ENCODE data around the gene DNAJB8. TPM values are rescaled to one million over a fixed set of nuclear protein-coding genes. Genes with fewer than 3 reads are reported as not detected.
A peak's percentile ranks its signal among the peaks of the same experiment; 100 is the strongest.

The DNAJB8 gene
- polyA plus RNA-seq, 2 of the 4 experiments (the other 2 are of a cell fraction): not detected

DNA sequence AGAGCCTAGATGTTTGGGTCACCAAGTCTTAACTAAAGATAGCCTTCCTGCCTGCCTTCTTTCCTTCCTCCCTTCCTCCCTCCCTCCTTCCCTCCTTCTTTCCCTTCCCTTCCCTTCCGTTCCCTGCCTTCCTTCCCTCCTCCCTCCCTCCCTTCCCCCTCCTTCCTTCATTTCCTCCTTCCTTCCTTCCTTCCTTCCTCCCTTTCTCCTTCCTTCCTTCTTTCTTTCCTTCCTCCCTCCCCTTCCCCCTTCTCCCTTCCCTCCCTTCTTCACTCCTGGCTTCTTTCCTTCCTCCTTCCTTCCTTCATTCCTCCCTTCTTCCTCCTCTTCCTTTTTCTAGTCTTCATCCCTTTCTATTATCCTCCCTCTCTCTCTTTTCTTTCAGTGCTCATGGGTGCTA is 2.0 kb downstream of the DNAJB8 start (continued):
- no peak for TF ChIP-seq NR3C1 (IDR thresholded peaks at IDR 0.05)

DNA sequence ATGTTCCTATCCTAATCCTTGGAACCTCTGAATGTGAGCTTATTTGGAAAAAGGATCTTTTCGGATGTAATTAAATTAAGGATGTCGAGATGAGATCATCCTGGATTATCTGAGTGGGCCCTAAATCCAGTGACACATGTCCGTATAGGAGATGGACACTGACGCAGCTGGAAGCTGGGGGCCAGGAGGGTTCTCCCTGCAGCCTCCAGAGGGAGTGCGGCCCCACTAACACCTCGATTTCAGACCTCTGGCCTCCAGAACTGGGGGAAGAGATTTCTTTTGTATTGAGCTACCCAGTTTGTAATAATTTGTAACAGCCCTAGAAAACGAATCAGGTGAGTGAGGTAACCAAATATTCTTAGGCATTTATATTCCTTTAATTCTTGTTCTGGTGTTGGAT is 2.5 kb downstream of the DNAJB8 start:
- no peaks in the 10 kb centered on the region for H3K9me3 ChIP-seq
- ChIA-PET POLR2A (no interaction called here), CTCF (no interaction called here)
- no peak for ATAC-seq
- H3K27ac ChIP-seq: no peak overlapping the region
- 42% methylated on average over 7 of the region's 7 CpGs for WGBS (ENCODE audit: missing lambda C conversion rate)
- no peak for TF ChIP-seq NFE2L2 (conservative IDR thresholded peaks at IDR 0.05; ENCODE audit: low read length)
- no peak for TF ChIP-seq ESRRA (IDR thresholded peaks at IDR 0.05; ENCODE audit: borderline replicate concordance, low read length)
- TF ChIP-seq ZNF302 (CRISPR knock-in tag; IDR thresholded peaks at IDR 0.05): no peak
- no peak for TF ChIP-seq HMGXB4 (CRISPR knock-in tag; IDR thresholded peaks at IDR 0.05; ENCODE audit: borderline replicate concordance)
- TF ChIP-seq CTCF (IDR thresholded peaks at IDR 0.05): no peak
- no peak for TF ChIP-seq HOXB13 (CRISPR knock-in tag; IDR thresholded peaks at IDR 0.05; ENCODE audit: low read depth)
- TF ChIP-seq EHMT2 (IDR thresholded peaks at IDR 0.05; ENCODE audit: low read depth): no peak
- TF ChIP-seq EP300 (IDR thresholded peaks at IDR 0.05): no peak
- TF ChIP-seq, protein P1, sequence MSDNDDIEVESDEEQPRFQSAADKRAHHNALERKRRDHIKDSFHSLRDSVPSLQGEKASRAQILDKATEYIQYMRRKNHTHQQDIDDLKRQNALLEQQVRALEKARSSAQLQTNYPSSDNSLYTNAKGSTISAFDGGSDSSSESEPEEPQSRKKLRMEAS (IDR thresholded peaks at IDR 0.05): no peak
- TF ChIP-seq POLR2A (IDR thresholded peaks at IDR 0.05; ENCODE audit: low read length): no peak
- H3K4me3 ChIP-seq: no peak overlapping the region
- no peak for DNase-seq (ENCODE audit: low read depth in 1 of 2, low spot score in 1 of 2)
- no peak overlapping the region for H3K4me2 ChIP-seq
- H3K4me1 ChIP-seq: no peaks in the 10 kb centered on the region
- FAIRE-seq: no peak

GRCh38 chr3:128463771-128464170 is 2.9 kb downstream of the DNAJB8 start:
- 65% methylated on average over 8 of the region's 10 CpGs for WGBS (ENCODE audit: missing lambda C conversion rate)
- no peak overlapping the region for H3K27ac ChIP-seq
- no peak for ATAC-seq
- FAIRE-seq: no peak
- H3K9me3 ChIP-seq: no peaks in the 10 kb centered on the region
- no peaks in the 10 kb centered on the region for H3K4me1 ChIP-seq
- DNase-seq (ENCODE audit: low read depth in 1 of 2, low spot score in 1 of 2): no peak
- ChIA-PET POLR2A (no interaction called here), CTCF (interaction anchor here (1.5 kb wide), 1 partner anchor 39 kb away, joined by 3 read pairs; no protein-coding TSS in a partner anchor)
- no peak for TF ChIP-seq CEBPB (IDR thresholded peaks at IDR 0.05)
- TF ChIP-seq, protein P1 (IDR thresholded peaks at IDR 0.05): no peak
- no peak for TF ChIP-seq CHD2 (IDR thresholded peaks at IDR 0.05; ENCODE audit: low read length, partially characterized antibody)
- TF ChIP-seq MYC (IDR thresholded peaks at IDR 0.05; ENCODE audit: borderline replicate concordance, low read length): no peak
- no peak for TF ChIP-seq KDM5A (IDR thresholded peaks at IDR 0.05)
- no peak for TF ChIP-seq TP53 (CRISPR knock-in tag; IDR thresholded peaks at IDR 0.05)
- H3K4me2 ChIP-seq: no peak overlapping the region
- H3K4me3 ChIP-seq: no peak overlapping the region

DNA sequence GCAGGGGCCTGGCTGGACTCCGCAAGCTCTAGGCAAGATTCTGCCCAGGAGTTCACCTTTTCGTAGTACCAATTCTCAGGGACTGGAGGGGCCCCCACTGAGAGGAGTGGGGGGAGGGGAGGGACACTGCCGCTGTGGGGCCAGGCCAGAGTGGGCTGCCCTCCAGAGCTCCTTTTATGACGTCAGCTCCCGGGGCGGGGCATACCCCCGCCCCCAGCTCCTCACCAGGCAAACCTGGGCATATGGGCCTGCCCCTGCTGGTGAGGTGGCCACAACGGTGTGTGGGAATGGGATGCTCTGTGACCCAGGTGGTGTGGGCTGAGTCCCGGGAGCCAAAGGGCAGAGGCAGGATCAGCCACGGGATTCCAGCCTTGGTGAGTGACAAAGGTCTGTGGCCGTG is 3.3 kb downstream of the DNAJB8 start:
- 80% methylated on average over 1 of the region's 11 CpGs for WGBS (ENCODE audit: missing lambda C conversion rate)
- Histone ChIP-seq H3K4me1 (no peaks in the 10 kb centered on the region), H3K4me2 (no peak overlapping the region), H3K9me3 (no peaks in the 10 kb centered on the region), H3K4me3 (no peak overlapping the region), H3K27ac (no peak overlapping the region)
- no peak for DNase-seq (ENCODE audit: low read depth in 1 of 2, low spot score in 1 of 2)
- POLR2A ChIA-PET: no interaction called here
- CTCF ChIA-PET: interaction anchor here (0.7 to 1.5 kb wide), 3 partner anchors 14 to 155 kb away, joined by 3 read pairs; no protein-coding TSS in a partner anchor
- FAIRE-seq: no peak
- ATAC-seq: 0 out of 6 replicates have a peak, but pooled peaks of 1 of the 2 experiments have one; percentile 17
- TF ChIP-seq NFE2L2 (conservative IDR thresholded peaks at IDR 0.05; ENCODE audit: low read length) (no peak), EP300 (IDR thresholded peaks at IDR 0.05) (no peak), RAD21 (conservative IDR thresholded peaks at IDR 0.05 in 1 of 2, IDR thresholded peaks at IDR 0.05 in 1 of 2) (no peak), HEYL (CRISPR knock-in tag; IDR thresholded peaks at IDR 0.05) (no peak), EHMT2 (IDR thresholded peaks at IDR 0.05; ENCODE audit: low read depth) (no peak), KDM5A (IDR thresholded peaks at IDR 0.05) (no peak), TFCP2L1 (CRISPR knock-in tag; IDR thresholded peaks at IDR 0.05) (no peak), HDAC2 (IDR thresholded peaks at IDR 0.05) (no peak), PHF8 (IDR thresholded peaks at IDR 0.05; ENCODE audit: borderline replicate concordance, low read depth) (no peak), BCL3 (IDR thresholded peaks at IDR 0.05) (no peak), RNF2 (IDR thresholded peaks at IDR 0.05; ENCODE audit: borderline replicate concordance, low read depth) (no peak), CHD2 (IDR thresholded peaks at IDR 0.05; ENCODE audit: low read length, partially characterized antibody) (no peak), EHF (CRISPR knock-in tag; IDR thresholded peaks at IDR 0.05) (no peak), CBX2 (IDR thresholded peaks at IDR 0.05; ENCODE audit: borderline replicate concordance, low read depth) (no peak), ZC3H11A (IDR thresholded peaks at IDR 0.05) (no peak)
- TF ChIP-seq, protein P1 (IDR thresholded peaks at IDR 0.05): no peak

Measured in A549 (cell line).